ENCODE measurements around the gene CPAMD8. TPM values are rescaled to one million over a fixed set of nuclear protein-coding genes. Genes with fewer than 3 reads are reported as not detected.

CPAMD8 gene
- total and polyA plus RNA-seq, 2 donors (not counting 1 experiment from before 2014, with no cell fraction given) = 1.1 to 2.7 TPM

GRCh38 chr19:16860118-16860517 lies 166.5 kb downstream of the CPAMD8 start:
- CTCF ChIA-PET = no interaction called here
- 96% methylated on average over 18 of the region's 20 CpGs for WGBS (ENCODE audit: insufficient coverage)
- intact Hi-C loops (cut with micrococcal nuclease) = no loop called here
- TF ChIP-seq EZH2 (IDR thresholded peaks at IDR 0.05; ENCODE audit: borderline replicate concordance, insufficient read depth, low read depth, low read length, poor library complexity, severe bottlenecking) (no peak), CTCF (IDR thresholded peaks at IDR 0.05) (no peak)
- Histone ChIP-seq H3K4me2 (replicated peaks; ENCODE audit: low read depth, low read length, poor library complexity, severe bottlenecking) (no peak overlapping the region), H3K36me3 (replicated peaks in 1 of 2; ENCODE audit: control extremely low read depth in 1 of 2, control insufficient read depth in 1 of 2, extremely low read depth in 1 of 2, insufficient read depth in 2 of 2, low read length in 1 of 2) (peaks cover 0 to 31% of the 10 kb centered on the region in 2 experiments), H3K4me3 (ENCODE audit: control extremely low read depth in 1 of 5, extremely low read depth in 1 of 5, insufficient read depth in 1 of 5, low read depth in 2 of 5, low read length in 4 of 5) (no peak overlapping the region), H3K79me2 (ENCODE audit: control insufficient read depth, insufficient read depth, low read length) (no peaks in the 10 kb centered on the region), H3K27me3 (replicated peaks in 1 of 4; ENCODE audit: control extremely low read depth in 1 of 4, control insufficient read depth in 3 of 4, insufficient read depth in 4 of 4, low read length in 3 of 4) (no peaks in the 10 kb centered on the region), H3K9ac (ENCODE audit: low read length) (no peak overlapping the region), H2AFZ (ENCODE audit: insufficient read depth, low read depth, low read length, poor library complexity, severe bottlenecking) (no peak overlapping the region), H4K20me1 (ENCODE audit: control insufficient read depth, insufficient read depth, low read length, poor library complexity, severe bottlenecking) (no peaks in the 10 kb centered on the region), H3K27ac (ENCODE audit: low read length in 2 of 2) (no peak overlapping the region), H3K9me3 (ENCODE audit: control extremely low read depth in 1 of 3, control insufficient read depth in 2 of 3, insufficient read depth in 1 of 3, low read length in 2 of 3) (no peaks in the 10 kb centered on the region), H3K4me1 (ENCODE audit: control insufficient read depth in 2 of 2, insufficient read depth in 2 of 2, low read length in 2 of 2) (peaks cover 7 to 9% of the 10 kb centered on the region in 2 donors)
- H3K9me3 Mint-ChIP-seq (ENCODE audit: insufficient read depth) = no peaks in the 10 kb centered on the region
- ATAC-seq (ENCODE audit: low read depth) = no peak
- H3K4me1 Mint-ChIP-seq = peaks cover 16% of the 10 kb centered on the region
- H3K27ac Mint-ChIP-seq = no peak overlapping the region
- POLR2A ChIA-PET = interaction anchor here (0.7 kb wide), 1 partner anchor 28 kb away, joined by 5 read pairs; no protein-coding TSS in a partner anchor
- DNase-seq = no peak
- no peak overlapping the region for H3K4me3 Mint-ChIP-seq
- no peaks in the 10 kb centered on the region for H3K27me3 Mint-ChIP-seq

GRCh38 chr19:16859626-16860025 lies 167.0 kb downstream of the CPAMD8 start:
- DNase-seq = no peak
- Histone ChIP-seq H3K79me2 (ENCODE audit: control insufficient read depth, insufficient read depth, low read length) (no peaks in the 10 kb centered on the region), H3K9ac (ENCODE audit: low read length) (no peak overlapping the region), H3K9me3 (ENCODE audit: control extremely low read depth in 1 of 3, control insufficient read depth in 2 of 3, insufficient read depth in 1 of 3, low read length in 2 of 3) (no peaks in the 10 kb centered on the region), H3K4me1 (ENCODE audit: control insufficient read depth in 2 of 2, insufficient read depth in 2 of 2, low read length in 2 of 2) (peaks cover 7 to 9% of the 10 kb centered on the region in 2 donors), H3K36me3 (replicated peaks in 1 of 2; ENCODE audit: control extremely low read depth in 1 of 2, control insufficient read depth in 1 of 2, extremely low read depth in 1 of 2, insufficient read depth in 2 of 2, low read length in 1 of 2) (peaks cover 0 to 35% of the 10 kb centered on the region in 2 experiments), H3K4me2 (replicated peaks; ENCODE audit: low read depth, low read length, poor library complexity, severe bottlenecking) (no peak overlapping the region), H4K20me1 (ENCODE audit: control insufficient read depth, insufficient read depth, low read length, poor library complexity, severe bottlenecking) (no peaks in the 10 kb centered on the region), H3K27me3 (replicated peaks in 1 of 4; ENCODE audit: control extremely low read depth in 1 of 4, control insufficient read depth in 3 of 4, insufficient read depth in 4 of 4, low read length in 3 of 4) (no peaks in the 10 kb centered on the region), H2AFZ (ENCODE audit: insufficient read depth, low read depth, low read length, poor library complexity, severe bottlenecking) (no peak overlapping the region), H3K27ac (ENCODE audit: low read length in 2 of 2) (no peak overlapping the region), H3K4me3 (ENCODE audit: control extremely low read depth in 1 of 5, extremely low read depth in 1 of 5, insufficient read depth in 1 of 5, low read depth in 2 of 5, low read length in 4 of 5) (no peak overlapping the region)
- Mint-ChIP-seq H3K4me3 (no peak overlapping the region), H3K27ac (no peak overlapping the region), H3K9me3 (ENCODE audit: insufficient read depth) (no peaks in the 10 kb centered on the region), H3K4me1 (peaks cover 16% of the 10 kb centered on the region), H3K27me3 (no peaks in the 10 kb centered on the region)
- intact Hi-C loops (cut with micrococcal nuclease) = no loop called here
- 96% methylated on average over 7 of the region's 7 CpGs for WGBS (ENCODE audit: insufficient coverage)
- TF ChIP-seq EZH2 (IDR thresholded peaks at IDR 0.05; ENCODE audit: borderline replicate concordance, insufficient read depth, low read depth, low read length, poor library complexity, severe bottlenecking) (no peak), CTCF (IDR thresholded peaks at IDR 0.05) (no peak)
- CTCF ChIA-PET = no interaction called here
- POLR2A ChIA-PET = no interaction called here
- ATAC-seq (ENCODE audit: low read depth) = no peak
